ENCODE measurements around the gene PSMB7. TPM values are rescaled to one million over a fixed set of nuclear protein-coding genes. Genes with fewer than 3 reads are reported as not detected.

The PSMB7 gene
- total RNA-seq, 1 experiment from 2014 or later = 317 TPM

DNA sequence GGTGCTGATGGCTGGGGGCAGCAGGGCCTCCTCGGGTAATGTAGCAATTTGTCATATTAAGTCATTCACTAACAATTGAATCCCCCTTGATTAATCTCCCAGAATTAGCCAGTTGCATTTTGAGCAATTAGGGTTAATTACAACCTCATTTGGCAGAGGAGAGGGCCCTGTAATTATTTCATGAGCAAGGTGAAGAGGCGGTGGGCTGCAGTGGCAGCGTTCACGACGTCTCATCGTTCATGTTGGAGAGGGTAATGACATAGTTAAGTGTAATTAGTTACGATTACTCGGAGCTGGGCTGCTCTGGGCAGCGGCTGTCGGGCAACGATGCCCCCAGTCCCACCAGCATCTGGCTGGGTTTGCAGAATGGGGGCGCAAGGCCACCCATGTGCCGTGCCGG is 111.5 kb downstream of the PSMB7 start:
- no peak for DNase-seq (ENCODE audit: low read depth)

Other genes with a start within 250 kb of the PSMB7 start
- gene NEK6, start 157.5 kb downstream of the PSMB7 start, total RNA-seq (2014; rRNA removed) = 62.8 and 72.6 TPM in 2 replicates
- gene ADGRD2, start 35.0 kb upstream of the PSMB7 start, total RNA-seq (2014; rRNA removed) = not detected in 2 replicates
- gene NR5A1, start 92.0 kb upstream of the PSMB7 start, total RNA-seq (2014; rRNA removed) = not detected in 2 replicates